H1 (cell line): ENCODE measurements around the gene SNRNP200. TPM values are rescaled to one million over a fixed set of nuclear protein-coding genes. Genes with fewer than 3 reads are reported as not detected.

Experiments
- CTCF ChIA-PET: fragments of 300-600 bp; sonication (Branson Sonifier 250); formaldehyde crosslinking; loops from one replicate; lab custom pipeline; 2021; ENCODE audit not compliant: partially characterized antibody; lab: Charles Lee
- POLR2A ChIA-PET: fragments of 300-600 bp; sonication (Branson Sonifier 250); formaldehyde crosslinking; loops from one replicate; lab custom pipeline; 2021; ENCODE audit warnings: inconsistent platforms; ENCODE audit not compliant: partially characterized antibody; lab: Charles Lee
- DNase-seq, 2 experiments: peaks; one replicate each; pipeline versions ENCODE4 v3.0.0 to v3.0.0-alpha.2; 2010 to 2022; ENCODE audit warnings: low spot score in 2 of 2, low read depth in 1 of 2, mixed read lengths in 1 of 2
- FAIRE-seq: peaks from 2 replicates; lab custom pipeline; 2011; peaks lifted over from hg19 to GRCh38; lab: Jason Lieb, UNC
- H2AFZ ChIP-seq: 2 replicates; pipeline ENCODE4 v1.8.1; 2012; ENCODE audit warnings: low read length, inconsistent platforms
- H2AK5ac ChIP-seq: 2 replicates; pipeline ENCODE4 v1.6.1; 2013; ENCODE audit warnings: low read depth, low read length
- H2BK120ac ChIP-seq: replicated peaks from 2 replicates; pipeline ENCODE3; 2013; ENCODE audit warnings: low read depth, low read length, inconsistent platforms
- H2BK12ac ChIP-seq: 2 replicates; pipeline ENCODE4 v1.6.1; 2013; ENCODE audit warnings: low read depth, low read length
- H2BK15ac ChIP-seq: 2 replicates; pipeline ENCODE4 v1.6.1; 2013; ENCODE audit warnings: low read length
- H2BK20ac ChIP-seq: 2 replicates; pipeline ENCODE4 v1.6.1; 2013; ENCODE audit warnings: low read length
- H2BK5ac ChIP-seq: 2 replicates; pipeline ENCODE4 v1.6.1; 2013; ENCODE audit warnings: low read depth, low read length
- H3K14ac ChIP-seq: 2 replicates; pipeline ENCODE4 v1.6.1; 2013; ENCODE audit warnings: inconsistent platforms; ENCODE audit not compliant: insufficient read length
- H3K18ac ChIP-seq: 2 replicates; pipeline ENCODE4 v1.6.1; 2013; ENCODE audit warnings: low read length; ENCODE audit errors: extremely low read depth
- H3K23ac ChIP-seq: 2 replicates; pipeline ENCODE4 v1.6.1; 2013; ENCODE audit warnings: inconsistent platforms; ENCODE audit not compliant: insufficient read length
- H3K23me2 ChIP-seq: 2 replicates; pipeline ENCODE4 v1.6.1; 2013; ENCODE audit warnings: low read depth, low read length
- H3K27ac ChIP-seq: 2 replicates; pipeline ENCODE4 v1.6.1; 2011; ENCODE audit warnings: low read depth, low read length, inconsistent platforms
- H3K27me3 ChIP-seq, 4 experiments: replicated peaks in 1 of 4; 1 replicate in 1 of 4; 2 replicates in 3 of 4; pipeline versions ENCODE4 v1.6.1 to v1.8.1; 2011 to 2013; ENCODE audit warnings: low read length in 3 of 4, mild to moderate bottlenecking in 3 of 4, inconsistent platforms in 2 of 4, mixed read lengths in 2 of 4, moderate library complexity in 1 of 4; ENCODE audit not compliant: control insufficient read depth in 3 of 4, insufficient read depth in 3 of 4; ENCODE audit errors: extremely low read depth in 1 of 4
- H3K36me3 ChIP-seq, 4 experiments: 2 replicates each; pipeline versions ENCODE4 v1.6.1 to v1.8.1; 2011 to 2013; ENCODE audit warnings: mild to moderate bottlenecking in 4 of 4, low read length in 3 of 4, moderate library complexity in 2 of 4, control low read depth in 1 of 4, inconsistent platforms in 1 of 4; ENCODE audit not compliant: insufficient read depth in 4 of 4, control insufficient read depth in 2 of 4
- H3K4ac ChIP-seq: replicated peaks from 2 replicates; pipeline ENCODE3; 2013; ENCODE audit warnings: low read length, low read depth, mixed read lengths, inconsistent platforms; ENCODE audit not compliant: insufficient read length
- H3K4me1 ChIP-seq, 4 experiments: replicated peaks in 1 of 4; 1 replicate in 1 of 4; 2 replicates in 3 of 4; pipeline versions ENCODE4 v1.6.1 to v1.8.1; 2011 to 2013; ENCODE audit warnings: low read length in 3 of 4, inconsistent platforms in 2 of 4, mixed read lengths in 1 of 4; ENCODE audit not compliant: insufficient read depth in 4 of 4, control insufficient read depth in 3 of 4
- H3K4me2 ChIP-seq, 2 experiments: 2 replicates each; pipeline versions ENCODE4 v1.6.1 to v1.8.1; 2011 to 2013; ENCODE audit warnings: low read depth in 2 of 2, low read length in 2 of 2, control low read depth in 1 of 2, inconsistent platforms in 1 of 2, mild to moderate bottlenecking in 1 of 2; ENCODE audit not compliant: insufficient read depth in 1 of 2
- H3K4me3 ChIP-seq, 4 experiments: fragments of 200-600, 300-600 bp in 1 of 4; sonication (generic), shearing (Covaris generic), sonication (Bioruptor Twin) in 1 of 4; 2 replicates each; pipeline versions ENCODE4 v1.5.1 to v1.8.1; 2011 to 2016; ENCODE audit warnings: low read length in 4 of 4, low read depth in 3 of 4, control low read depth in 2 of 4, inconsistent platforms in 2 of 4, mild to moderate bottlenecking in 2 of 4, mixed read lengths in 1 of 4, moderate library complexity in 1 of 4; ENCODE audit not compliant: insufficient read depth in 2 of 4; ENCODE audit errors: extremely low read depth in 1 of 4
- H3K56ac ChIP-seq: replicated peaks from 2 replicates; pipeline ENCODE3; 2013; ENCODE audit warnings: low read depth, mild to moderate bottlenecking, mixed read lengths, low read length, inconsistent platforms; ENCODE audit not compliant: insufficient read length
- H3K79me1 ChIP-seq: 2 replicates; pipeline ENCODE4 v1.6.1; 2013; ENCODE audit warnings: low read depth, low read length, control low read depth
- H3K79me2 ChIP-seq, 2 experiments: 2 replicates each; pipeline versions ENCODE4 v1.6.1 to v1.8.1; 2012 to 2013; ENCODE audit warnings: low read length in 2 of 2, mild to moderate bottlenecking in 2 of 2, inconsistent platforms in 1 of 2; ENCODE audit not compliant: insufficient read depth in 2 of 2, control insufficient read depth in 1 of 2
- H3K9ac ChIP-seq, 4 experiments: replicated peaks in 1 of 4; 1 replicate in 1 of 4; 2 replicates in 3 of 4; pipeline versions ENCODE4 v1.6.1 to v1.8.1; 2011 to 2013; ENCODE audit warnings: low read depth in 3 of 4, low read length in 3 of 4, control low read depth in 2 of 4, mild to moderate bottlenecking in 2 of 4, moderate library complexity in 2 of 4, inconsistent platforms in 1 of 4; ENCODE audit errors: extremely low read depth in 1 of 4
- H3K9me3 ChIP-seq, 2 experiments: 2 replicates each; pipeline versions ENCODE4 v1.6.1 to v1.8.1; 2012 to 2013; ENCODE audit warnings: mild to moderate bottlenecking in 2 of 2, moderate library complexity in 2 of 2, control low read depth in 1 of 2, inconsistent platforms in 1 of 2, low read depth in 1 of 2, low read length in 1 of 2, mixed read lengths in 1 of 2; ENCODE audit not compliant: insufficient read depth in 2 of 2
- H4K20me1 ChIP-seq, 2 experiments: replicated peaks in 1 of 2; 2 replicates each; pipeline versions ENCODE3 to v1.8.1; 2011 to 2013; ENCODE audit warnings: inconsistent platforms in 2 of 2, low read length in 2 of 2, mild to moderate bottlenecking in 1 of 2; ENCODE audit not compliant: insufficient read depth in 2 of 2, control insufficient read depth in 1 of 2
- H4K5ac ChIP-seq: 2 replicates; pipeline ENCODE4 v1.6.1; 2013; ENCODE audit warnings: low read length, low read depth, mixed read lengths, inconsistent platforms; ENCODE audit not compliant: insufficient read length
- H4K8ac ChIP-seq: 2 replicates; pipeline ENCODE4 v1.8.0; 2013; ENCODE audit warnings: mild to moderate bottlenecking, moderate library complexity, low read length, inconsistent platforms; ENCODE audit not compliant: insufficient read depth; ENCODE audit errors: extremely low read depth
- H4K91ac ChIP-seq: replicated peaks from 2 replicates; pipeline ENCODE3; 2013; ENCODE audit warnings: low read length, mixed read lengths, inconsistent platforms; ENCODE audit not compliant: insufficient read length
- NRF1 ChIP-seq: IDR thresholded peaks from 2 replicates; pipeline ENCODE4 v1.6.1; 2011; ENCODE audit warnings: mild to moderate bottlenecking, low read depth, low read length, improper control_type of control experiment
- SAP30 ChIP-seq: fragments of 300-600 bp; sonication (generic); IDR thresholded peaks from 2 replicates; pipeline ENCODE4 v1.7.1; 2012; ENCODE audit warnings: low read length, moderate library complexity, mild to moderate bottlenecking, inconsistent platforms; ENCODE audit not compliant: insufficient read depth, insufficient replicate concordance
- YY1 ChIP-seq: IDR thresholded peaks from 2 replicates; pipeline ENCODE4 v1.6.1; 2011; ENCODE audit warnings: low read depth, mild to moderate bottlenecking, low read length
- WGBS, 2 experiments: shearing (Covaris generic) in 1 of 2; methylation state at CpG; one replicate each; pipeline versions ENCODE4 v1.1.6 to v1.1.7; 2013 to 2015; ENCODE audit warnings: low lambda C conversion rate in 2 of 2, mixed read lengths in 2 of 2, inconsistent platforms in 1 of 2, low coverage in 1 of 2, missing lambda C conversion rate in 1 of 2; ENCODE audit not compliant: insufficient replicate concordance in 2 of 2, insufficient coverage in 1 of 2, insufficient read length in 1 of 2; ENCODE audit errors: extremely low coverage in 1 of 2, missing lambda C conversion rate in 1 of 2; 5-methylcytosine and 5-hydroxymethylcytosine counted together
- polyA plus RNA-seq, 7 experiments: library from polyadenylated mRNA; depleted of rRNA in 3 of 7; stranded (reverse) in 5 of 7; unstranded in 2 of 7; fragments of >200 nt in 5 of 7; fragments of 200-250 nt in 2 of 7; gene quantifications; 1 replicate in 5 of 7; 2 replicates in 1 of 7; 4 replicates in 1 of 7; pipeline versions ENCODE4 v1.2.1 to v1.2.3, GENCODE V29; 2011 to 2013; ENCODE audit warnings: missing spikeins in 2 of 7, mixed read lengths in 2 of 7
- total RNA-seq: library from RNA; stranded (reverse); fragmentation: NEBNext Ultra II Directional; extraction: Animal tissue kit (Norgen Biotek cat#: 25700); gene quantifications from 2 replicates; pipeline ENCODE4 v1.2.1, GENCODE V29; 2021

SNRNP200 gene
- total and polyA plus RNA-seq, 2 of the 8 experiments (the other 6 are each of a cell fraction or from before 2014, with no cell fraction given) = 190 to 289 TPM

- H3K27me3 ChIP-seq = no peaks in the 10 kb centered on the region
- H3K23ac ChIP-seq = no peak overlapping the region
- H3K4me1 ChIP-seq = no peaks in the 10 kb centered on the region
- no peak overlapping the region for H2AK5ac ChIP-seq
- H2BK15ac ChIP-seq = no peak overlapping the region
- peaks cover 3 to 11% (median 5%) of the 10 kb centered on the region in 4 experiments; a peak in 5 of 8 replicates for H3K36me3 ChIP-seq
- no peak overlapping the region for H2AFZ ChIP-seq
- CTCF ChIA-PET = interaction anchor here (0.9 to 1.1 kb wide), 2 partner anchors 8 to 11 kb away, joined by 3 read pairs; no protein-coding TSS in a partner anchor
- no peak overlapping the region for H2BK120ac ChIP-seq
- H2BK5ac ChIP-seq = no peak overlapping the region
- H3K23me2 ChIP-seq = no peaks in the 10 kb centered on the region
- H3K18ac ChIP-seq = no peak overlapping the region
- H3K9me3 ChIP-seq = no peaks in the 10 kb centered on the region
- no peak overlapping the region for H3K27ac ChIP-seq
- DNase-seq (no peak), FAIRE-seq (no peak)
- no peak overlapping the region; the same call in 1 of the 2 replicates for H4K8ac ChIP-seq
- H3K4ac ChIP-seq = no peak overlapping the region
- H3K9ac ChIP-seq = no peak overlapping the region
- H3K14ac ChIP-seq = no peak overlapping the region
- WGBS, 2 experiments = 86% methylated on average over 9 of the region's 9 CpGs; no CpG with 5 or more reads in 1 of the 2 experiments
- H4K5ac ChIP-seq = no peak overlapping the region
- H3K4me3 ChIP-seq = no peak overlapping the region
- no peak overlapping the region for H2BK20ac ChIP-seq
- POLR2A ChIA-PET = interaction anchor here (0.9 to 4.3 kb wide), 3 partner anchors 11 to 47 kb away, joined by 4 to 16 read pairs (median 6); no protein-coding TSS in a partner anchor
- no peak overlapping the region for H4K91ac ChIP-seq
- H3K79me1 ChIP-seq = peaks cover 2% of the 10 kb centered on the region; the same call in 1 of the 2 replicates
- H3K79me2 ChIP-seq = no peaks in the 10 kb centered on the region
- peaks cover 1 to 3% of the 10 kb centered on the region in 2 experiments for H4K20me1 ChIP-seq
- H3K4me2 ChIP-seq = no peak overlapping the region
- H2BK12ac ChIP-seq = no peak overlapping the region
- TF ChIP-seq YY1 (no peak), SAP30 (no peak), NRF1 (no peak)
- H3K56ac ChIP-seq = no peak overlapping the region
Measured at GRCh38 chr2:96249654-96250053, 55.7 kb downstream of the SNRNP200 start.
